Neuronal stem cell (in vitro differentiated cells): ENCODE measurements around the gene SERPINI1.

ENCODE experiments used
- DNase-seq: peaks from one replicate; pipeline ENCODE4 v3.0.0-alpha.2; 2013; ENCODE audit warnings: low spot score
- H2AFZ ChIP-seq: one replicate; pipeline ENCODE4 v1.6.1; 2013; ENCODE audit warnings: mild to moderate bottlenecking, low read length, inconsistent platforms
- H2AK5ac ChIP-seq: 2 replicates; pipeline ENCODE4 v1.6.1; 2013; ENCODE audit warnings: low read depth, mild to moderate bottlenecking, inconsistent platforms, low read length, moderate library complexity, mixed read lengths
- H2BK120ac ChIP-seq: 2 replicates; pipeline ENCODE4 v1.6.1; 2013; ENCODE audit warnings: low read depth, mild to moderate bottlenecking, inconsistent platforms, low read length, moderate library complexity, mixed read lengths
- H2BK12ac ChIP-seq: one replicate; pipeline ENCODE4 v1.6.1; 2013; ENCODE audit warnings: low read length, inconsistent platforms
- H2BK15ac ChIP-seq: 2 replicates; pipeline ENCODE4 v1.6.1; 2013; ENCODE audit warnings: mild to moderate bottlenecking, low read length, inconsistent platforms, mixed read lengths
- H2BK5ac ChIP-seq: one replicate; pipeline ENCODE4 v1.6.1; 2013; ENCODE audit warnings: inconsistent platforms, mild to moderate bottlenecking, low read length, moderate library complexity
- H3K14ac ChIP-seq: one replicate; pipeline ENCODE4 v1.6.1; 2013; ENCODE audit warnings: low read length, inconsistent platforms
- H3K18ac ChIP-seq: 2 replicates; pipeline ENCODE4 v1.6.1; 2013; ENCODE audit warnings: low read length, inconsistent platforms
- H3K23ac ChIP-seq: 2 replicates; pipeline ENCODE4 v1.6.1; 2013; ENCODE audit warnings: low read depth, mild to moderate bottlenecking, mixed read lengths, low read length, inconsistent platforms; ENCODE audit not compliant: poor library complexity
- H3K27ac ChIP-seq: replicated peaks from 3 replicates; pipeline ENCODE4 v1.5.1; 2013; ENCODE audit warnings: low read length, inconsistent platforms
- H3K27me3 ChIP-seq, 3 experiments: 2 replicates each; pipeline ENCODE4 v1.6.1; 2013; ENCODE audit warnings: low read length in 3 of 3, mild to moderate bottlenecking in 2 of 3, inconsistent platforms in 1 of 3, low read depth in 1 of 3, mixed read lengths in 1 of 3, moderate library complexity in 1 of 3; ENCODE audit not compliant: control insufficient read depth in 3 of 3, insufficient read depth in 3 of 3
- H3K36me3 ChIP-seq, 2 donors: replicated peaks in 1 of 2; 2 replicates each; pipeline ENCODE4 v1.6.1; 2013; ENCODE audit warnings: low read length in 2 of 2; ENCODE audit not compliant: control insufficient read depth in 2 of 2, insufficient read depth in 2 of 2
- H3K4ac ChIP-seq: 2 replicates; pipeline ENCODE4 v1.6.1; 2013; ENCODE audit warnings: inconsistent platforms, mild to moderate bottlenecking, low read length, moderate library complexity
- H3K4me1 ChIP-seq, 2 donors: 1 replicate in 1 of 2; 2 replicates in 1 of 2; pipeline ENCODE4 v1.6.1; 2013; ENCODE audit warnings: low read length in 2 of 2, low read depth in 1 of 2; ENCODE audit not compliant: control insufficient read depth in 2 of 2, insufficient read depth in 1 of 2
- H3K4me2 ChIP-seq: one replicate; pipeline ENCODE4 v1.6.1; 2013; ENCODE audit warnings: mild to moderate bottlenecking, low read length, inconsistent platforms; ENCODE audit not compliant: insufficient read depth, poor library complexity, severe bottlenecking
- H3K4me3 ChIP-seq, 2 donors: 2 replicates each; pipeline ENCODE4 v1.5.1; 2013; ENCODE audit warnings: low read length in 2 of 2, mild to moderate bottlenecking in 2 of 2, inconsistent platforms in 1 of 2, moderate library complexity in 1 of 2
- H3K79me1 ChIP-seq: one replicate; pipeline ENCODE4 v1.6.1; 2013; ENCODE audit warnings: low read depth, mild to moderate bottlenecking, inconsistent platforms, low read length, moderate library complexity
- H3K9ac ChIP-seq: one replicate; pipeline ENCODE4 v1.6.1; 2013; ENCODE audit warnings: mild to moderate bottlenecking, low read depth, low read length, inconsistent platforms; ENCODE audit not compliant: poor library complexity
- H3K9me3 ChIP-seq, 2 donors: replicated peaks in 1 of 2; 2 replicates each; pipeline versions ENCODE3 to v1.6.1; 2013; ENCODE audit warnings: low read length in 2 of 2, mild to moderate bottlenecking in 2 of 2, inconsistent platforms in 1 of 2, low read depth in 1 of 2, mixed read lengths in 1 of 2, moderate library complexity in 1 of 2; ENCODE audit not compliant: control insufficient read depth in 2 of 2, insufficient read depth in 1 of 2
- H4K8ac ChIP-seq: one replicate; pipeline ENCODE4 v1.6.1; 2013; ENCODE audit warnings: low read depth, mild to moderate bottlenecking, inconsistent platforms, low read length, moderate library complexity
- H4K91ac ChIP-seq: one replicate; pipeline ENCODE4 v1.6.1; 2013; ENCODE audit warnings: low read length, low read depth, mild to moderate bottlenecking, inconsistent platforms; ENCODE audit not compliant: poor library complexity
- WGBS, 2 donors: extraction: QIAGEN DNeasy Blood & Tissue Kit; methylation state at CpG; one replicate each; pipeline ENCODE4 v1.1.7; 2013; ENCODE audit warnings: missing lambda C conversion rate in 2 of 2, mixed read lengths in 1 of 2; ENCODE audit not compliant: insufficient read length in 2 of 2, insufficient replicate concordance in 1 of 2; ENCODE audit errors: extremely low coverage in 2 of 2; 5-methylcytosine and 5-hydroxymethylcytosine counted together

SERPINI1 gene

GRCh38 chr3:167854846-167855245, 119.3 kb downstream of the SERPINI1 start:
- Histone ChIP-seq H3K4me3 (no peak overlapping the region), H3K9me3 (no peaks in the 10 kb centered on the region), H3K36me3 (no peaks in the 10 kb centered on the region), H3K23ac (no peak overlapping the region), H3K14ac (no peak overlapping the region), H3K27ac (no peak overlapping the region), H3K4me2 (no peak overlapping the region), H2BK15ac (no peak overlapping the region), H3K4me1 (no peaks in the 10 kb centered on the region), H2BK12ac (no peak overlapping the region), H2BK5ac (no peak overlapping the region), H3K9ac (no peak overlapping the region), H3K18ac (no peak overlapping the region), H4K8ac (no peak overlapping the region), H2AK5ac (no peak overlapping the region), H2AFZ (no peak overlapping the region), H2BK120ac (no peak overlapping the region), H3K27me3 (no peaks in the 10 kb centered on the region), H3K4ac (no peak overlapping the region), H4K91ac (no peak overlapping the region), H3K79me1 (no peaks in the 10 kb centered on the region)
- no peak for DNase-seq

GRCh38 chr3:167855306-167855705, 119.8 kb downstream of the SERPINI1 start:
- no CpG with 5 or more reads among the region's 1 CpG for WGBS, 2 donors
- H2AFZ ChIP-seq: no peak overlapping the region
- no peak overlapping the region for H3K4me3 ChIP-seq
- no peak overlapping the region for H3K14ac ChIP-seq
- H3K79me1 ChIP-seq: no peaks in the 10 kb centered on the region
- H3K4me2 ChIP-seq: no peak overlapping the region
- no peaks in the 10 kb centered on the region for H3K36me3 ChIP-seq
- no peaks in the 10 kb centered on the region for H3K4me1 ChIP-seq
- H4K91ac ChIP-seq: no peak overlapping the region
- no peaks in the 10 kb centered on the region for H3K27me3 ChIP-seq
- H3K4ac ChIP-seq: no peak overlapping the region
- no peak overlapping the region for H4K8ac ChIP-seq
- no peak overlapping the region for H3K18ac ChIP-seq
- H3K9me3 ChIP-seq: no peaks in the 10 kb centered on the region
- no peak overlapping the region for H3K27ac ChIP-seq
- H2BK12ac ChIP-seq: no peak overlapping the region
- H3K23ac ChIP-seq: no peak overlapping the region
- no peak overlapping the region for H2AK5ac ChIP-seq
- no peak overlapping the region for H3K9ac ChIP-seq
- no peak for DNase-seq
- H2BK120ac ChIP-seq: no peak overlapping the region
- H2BK15ac ChIP-seq: no peak overlapping the region
- no peak overlapping the region for H2BK5ac ChIP-seq

GRCh38 chr3:167858865-167859264, 123.3 kb downstream of the SERPINI1 start:
- Histone ChIP-seq H2BK12ac (no peak overlapping the region), H2AFZ (no peak overlapping the region), H3K4me3 (no peak overlapping the region), H2BK120ac (no peak overlapping the region), H3K18ac (no peak overlapping the region), H2BK5ac (no peak overlapping the region), H3K4me2 (no peak overlapping the region), H2BK15ac (no peak overlapping the region), H3K9me3 (no peaks in the 10 kb centered on the region), H3K14ac (no peak overlapping the region), H3K27ac (no peak overlapping the region), H3K27me3 (no peaks in the 10 kb centered on the region), H4K8ac (no peak overlapping the region), H4K91ac (no peak overlapping the region), H2AK5ac (no peak overlapping the region), H3K79me1 (no peaks in the 10 kb centered on the region), H3K4me1 (no peaks in the 10 kb centered on the region), H3K4ac (no peak overlapping the region), H3K23ac (no peak overlapping the region), H3K36me3 (no peaks in the 10 kb centered on the region), H3K9ac (no peak overlapping the region)
- WGBS, 2 donors: no CpG with 5 or more reads among the region's 2 CpGs
- DNase-seq: no peak

GRCh38 chr3:167859610-167860009, 124.1 kb downstream of the SERPINI1 start:
- Histone ChIP-seq H4K91ac (no peak overlapping the region), H3K4ac (no peak overlapping the region), H3K18ac (no peak overlapping the region), H3K9me3 (no peaks in the 10 kb centered on the region), H3K4me3 (no peak overlapping the region), H2BK5ac (no peak overlapping the region), H3K9ac (no peak overlapping the region), H3K27ac (no peak overlapping the region), H3K4me2 (no peak overlapping the region), H2BK120ac (no peak overlapping the region), H2AK5ac (no peak overlapping the region), H3K27me3 (no peaks in the 10 kb centered on the region), H4K8ac (no peak overlapping the region), H3K79me1 (no peaks in the 10 kb centered on the region), H3K14ac (no peak overlapping the region), H3K23ac (no peak overlapping the region), H2BK15ac (no peak overlapping the region), H3K4me1 (no peaks in the 10 kb centered on the region), H2AFZ (no peak overlapping the region), H2BK12ac (no peak overlapping the region), H3K36me3 (no peaks in the 10 kb centered on the region)
- no peak for DNase-seq
- WGBS, 2 donors: no CpG with 5 or more reads among the region's 1 CpG
